GM19023 (cell line): ENCODE measurements around the gene SPEF1.
"Not testable (repeated sequence)": the region's sequence is repeated elsewhere in the genome, so short reads cannot be mapped to it uniquely, and the experiment has no call there.

Source experiments
- ATAC-seq: cut with Tn5 transposase; IDR thresholded peaks from one replicate; pipeline ENCODE4 v1.9.1; 2021; ENCODE audit warnings: mild to moderate bottlenecking, moderate library complexity; ENCODE audit not compliant: unreplicated experiment

SPEF1 gene

DNA sequence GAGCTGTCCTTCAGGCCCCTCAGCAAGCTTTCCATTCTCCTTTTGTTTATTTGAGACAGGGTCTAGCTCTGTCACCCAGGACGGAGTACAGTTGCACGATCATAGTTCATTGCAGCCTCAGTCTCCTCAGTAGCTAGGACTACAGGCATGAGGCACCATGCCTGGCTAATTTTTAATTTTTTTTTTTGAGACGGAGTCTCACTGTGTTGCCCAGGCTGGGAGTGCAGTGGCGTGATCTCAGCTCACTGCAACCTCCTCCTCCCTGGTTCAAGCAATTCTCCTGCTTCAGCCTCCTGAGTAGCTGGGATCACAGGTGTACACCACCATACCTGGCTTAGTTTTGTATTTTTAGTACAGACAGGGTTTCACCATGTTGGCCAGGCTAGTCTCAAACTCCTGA lies 8.0 kb upstream of the SPEF1 start:
- not testable (repeated sequence) for ATAC-seq

GRCh38 chr20:3788685-3789155 lies 7.5 kb upstream of the SPEF1 start:
- no peak for ATAC-seq

GRCh38 chr20:3787324-3788014 lies 6.2 kb upstream of the SPEF1 start:
- ATAC-seq: no peak

- ATAC-seq: peak; percentile 80
Measured at GRCh38 chr20:3786665-3787323, 5.5 kb upstream of the SPEF1 start, which contains the start of gene CENPB. Gene CENPB (minus strand): TSS chr20:3786740. CDS start chr20:3786483, 257 bp downstream.

DNA sequence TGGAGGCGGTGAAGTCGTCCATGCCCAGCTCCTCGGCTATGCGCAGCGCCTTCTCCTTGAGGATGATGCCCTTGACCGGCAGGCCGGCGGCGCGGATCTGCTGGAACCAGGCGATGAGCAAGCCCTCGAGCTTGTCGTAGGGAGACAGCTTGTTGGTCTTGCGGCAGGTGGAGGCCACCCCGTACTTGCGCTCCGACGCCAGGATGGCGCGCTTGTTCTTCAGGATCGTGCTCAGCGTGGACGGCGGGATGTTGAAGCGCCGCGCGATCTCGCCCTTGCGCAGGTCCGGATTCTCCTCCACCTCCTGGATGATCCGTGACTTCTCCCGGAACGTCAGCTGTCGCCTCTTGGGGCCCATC lies 4.9 kb upstream of the SPEF1 start:
- ATAC-seq: peak; percentile 13

DNA sequence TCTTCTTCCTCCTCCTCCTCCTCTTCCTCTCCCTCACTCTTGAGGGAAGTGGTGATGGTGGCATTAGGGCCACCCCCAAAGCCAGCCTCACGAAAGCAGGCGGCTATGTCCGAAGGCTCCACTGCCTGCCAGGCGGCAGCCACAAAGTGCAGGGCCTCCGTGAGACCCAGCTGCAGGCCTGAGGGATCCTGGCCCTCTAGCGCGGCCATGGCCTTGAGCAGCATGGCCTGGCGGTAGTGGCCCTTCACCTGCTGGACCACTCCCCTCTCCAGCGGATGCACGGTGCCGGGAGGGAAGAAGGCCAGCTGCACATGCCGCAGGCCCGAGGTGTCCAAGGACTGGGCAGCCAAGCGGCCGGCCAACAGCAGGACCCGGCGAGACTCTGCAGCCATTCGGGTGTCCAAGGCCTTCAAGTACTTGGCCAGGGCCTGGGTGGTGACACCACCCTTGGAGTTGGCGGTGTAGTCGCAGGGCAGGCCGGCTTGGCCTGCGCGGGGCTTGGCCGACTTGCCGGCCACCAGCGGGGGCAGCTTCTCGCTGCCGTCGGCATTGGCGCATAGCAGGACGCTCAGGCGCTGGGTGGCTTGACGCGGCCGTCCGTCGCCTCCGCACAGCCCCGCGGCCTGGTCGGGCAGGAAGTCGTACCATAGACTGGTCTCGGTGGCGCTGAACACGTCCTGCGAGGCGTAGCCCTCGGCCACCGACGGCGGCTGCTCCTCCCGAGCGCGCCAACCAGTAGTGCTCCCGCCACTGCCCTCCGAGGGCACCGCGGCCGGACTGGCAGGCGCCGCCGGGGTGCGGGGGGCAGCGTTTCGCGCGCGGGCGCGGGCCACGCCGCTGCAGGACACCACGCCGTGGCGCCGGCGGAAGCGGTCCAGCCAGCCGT lies 4.2 kb upstream of the SPEF1 start:
- ATAC-seq: no peak

GRCh38 chr20:3784863-3785239 lies 3.6 kb upstream of the SPEF1 start:
- ATAC-seq: no peak

DNA sequence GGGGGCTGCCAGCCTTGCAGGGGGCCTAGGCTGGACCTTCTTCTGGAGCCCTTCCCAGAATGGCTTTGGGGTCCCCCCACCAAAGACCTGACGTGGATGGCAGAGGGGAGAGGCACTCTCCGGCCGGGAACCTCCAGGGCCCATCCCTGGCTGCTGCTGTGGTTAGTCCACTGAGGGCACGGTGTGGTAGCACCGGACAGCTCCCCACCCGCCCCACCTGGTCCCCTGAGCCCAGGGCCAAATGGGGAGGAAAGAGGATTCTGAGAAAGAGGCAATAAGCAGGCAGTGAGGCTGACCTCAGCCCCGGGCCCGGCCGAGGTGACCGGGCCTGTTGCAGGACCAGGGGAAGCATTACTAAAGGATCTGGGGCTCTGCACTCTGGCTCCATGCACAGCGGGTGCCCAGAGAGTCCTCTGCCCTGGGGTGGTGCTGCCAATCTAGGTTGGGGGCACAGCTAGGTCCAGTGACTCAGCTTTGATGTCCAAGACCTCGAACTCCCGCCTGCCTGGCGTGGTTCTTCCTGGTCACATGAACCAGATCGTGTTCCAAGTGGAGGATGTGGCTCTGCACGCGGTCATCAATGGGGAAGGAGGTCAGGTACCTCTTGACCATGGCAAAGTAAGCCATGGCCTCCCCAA lies 3.1 kb upstream of the SPEF1 start:
- ATAC-seq: no peak

DNA sequence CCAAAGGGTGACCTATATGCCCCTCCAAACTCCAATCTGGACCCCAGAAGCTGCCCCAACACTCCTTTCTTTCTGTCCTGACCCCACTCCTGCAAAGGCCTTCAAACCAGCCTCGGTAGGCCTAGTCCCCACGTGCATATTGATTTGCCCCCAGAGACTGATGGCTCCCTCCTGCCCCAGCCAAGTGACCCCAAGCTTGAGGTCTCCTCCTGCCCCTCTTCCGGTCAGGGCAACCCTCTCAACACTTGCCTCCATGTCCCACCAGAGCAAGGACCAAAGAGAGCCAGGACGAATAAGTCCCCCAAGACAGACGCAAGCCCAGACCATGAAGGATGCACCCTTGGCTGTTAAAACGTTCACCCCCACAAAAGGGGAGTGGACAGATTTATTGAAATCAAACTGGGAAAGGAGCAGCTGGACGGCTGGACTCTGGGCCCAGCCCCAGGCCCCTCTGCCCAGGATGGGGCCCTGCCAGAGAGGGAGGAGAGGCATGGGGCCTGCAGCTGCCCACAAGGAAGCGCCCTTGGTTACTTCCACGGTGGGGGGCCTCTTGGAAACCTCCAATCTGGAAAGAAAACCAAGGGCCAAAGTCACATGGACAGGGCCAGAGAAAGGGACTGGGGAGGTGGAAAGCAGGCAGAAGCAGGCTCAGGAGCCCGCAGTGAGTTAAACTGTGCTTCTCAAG lies 2.4 kb upstream of the SPEF1 start:
- no peak for ATAC-seq

GRCh38 chr20:3783068-3783489 lies 1.8 kb upstream of the SPEF1 start:
- no peak for ATAC-seq

GRCh38 chr20:3782597-3782996 lies 1.3 kb upstream of the SPEF1 start:
- no peak for ATAC-seq

- no peak for ATAC-seq
Measured at GRCh38 chr20:3778976-3779375, 2.3 kb downstream of the SPEF1 start.

DNA sequence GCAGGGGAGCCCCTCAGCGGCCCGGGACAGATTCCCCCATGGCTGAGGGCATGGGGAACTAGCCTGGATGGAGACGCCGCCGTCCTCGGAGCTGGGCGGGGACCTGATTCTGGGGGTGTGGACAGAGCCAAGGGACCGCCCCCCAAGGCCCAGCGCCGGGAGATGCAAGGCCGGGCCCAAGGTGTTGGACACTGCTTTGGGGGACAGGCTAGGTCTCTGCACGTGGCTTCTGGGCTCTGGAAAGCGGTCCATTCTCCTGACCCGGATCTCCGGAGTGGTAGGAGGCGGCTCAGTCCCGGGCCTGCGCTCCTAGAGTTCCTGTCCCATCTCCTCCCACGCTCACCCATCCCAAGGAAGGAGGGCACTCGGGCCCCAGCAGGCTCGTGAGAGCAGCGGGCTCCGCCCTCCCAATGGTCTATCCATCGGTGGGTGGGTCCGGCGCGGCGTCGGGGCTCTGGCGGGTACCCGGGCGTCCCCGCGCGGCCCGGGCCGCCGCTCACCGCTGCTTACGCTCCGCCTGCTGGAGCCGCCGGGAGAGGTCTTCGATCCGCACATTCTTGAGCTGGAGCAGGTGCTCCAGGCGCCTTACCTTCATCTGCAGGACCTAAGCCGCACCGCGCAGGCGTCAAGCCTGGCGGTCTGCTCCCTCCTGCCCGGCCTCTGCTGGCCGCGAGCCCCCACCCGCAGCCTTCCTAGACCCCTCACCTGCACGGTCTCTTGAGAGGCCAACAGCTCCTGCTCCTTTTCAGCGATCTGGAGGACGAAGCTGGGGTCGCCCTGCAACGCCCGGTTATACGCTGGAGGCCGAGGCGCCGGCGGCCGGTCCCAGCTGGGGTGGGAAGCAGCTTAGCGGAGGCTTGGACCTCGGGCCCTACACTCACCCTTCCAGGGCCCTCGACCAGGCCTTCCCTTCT lies 3.3 kb downstream of the SPEF1 start:
- no peak for ATAC-seq

DNA sequence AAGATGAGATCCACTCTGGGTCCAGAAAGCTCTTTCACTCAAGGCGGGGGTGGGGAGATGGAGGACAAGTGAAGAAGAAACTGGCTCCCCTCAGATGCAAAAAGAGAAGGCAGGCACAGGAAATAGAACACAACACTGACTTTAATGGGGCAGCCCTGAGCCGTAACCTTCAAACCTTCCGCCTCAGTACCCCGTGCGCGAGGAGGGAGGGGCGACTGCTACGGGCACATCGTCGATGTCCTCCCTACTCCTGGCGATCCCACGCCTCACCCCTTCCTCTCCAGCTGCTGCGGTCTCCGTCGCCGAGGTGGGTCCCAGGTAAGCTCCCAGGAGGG lies 3.9 kb downstream of the SPEF1 start:
- no peak for ATAC-seq

GRCh38 chr20:3775457-3776108 lies 5.7 kb downstream of the SPEF1 start:
- ATAC-seq: no peak

GRCh38 chr20:3771552-3772058 lies 9.6 kb downstream of the SPEF1 start:
- ATAC-seq: no peak

- ATAC-seq: peak; percentile 35
Measured at GRCh38 chr20:3768342-3769130, 12.7 kb downstream of the SPEF1 start.
